Esophagus (tissue), 2 donors: ENCODE data around the gene EHBP1L1. TPM values are rescaled to one million over a fixed set of nuclear protein-coding genes. Genes with fewer than 3 reads are reported as not detected.
"Not testable (repeated sequence)": the region's sequence is repeated elsewhere in the genome, so short reads cannot be mapped to it uniquely, and the experiment has no call there.

ENCODE experiments used
- H3K27ac ChIP-seq, 2 donors: one replicate each; pipeline ENCODE4 v1.5.1; 2013; ENCODE audit warnings: low read depth in 2 of 2, mild to moderate bottlenecking in 2 of 2, inconsistent platforms in 1 of 2, low read length in 1 of 2, moderate library complexity in 1 of 2
- H3K27me3 ChIP-seq, 2 donors: one replicate each; pipeline ENCODE4 v1.6.1; 2013; ENCODE audit warnings: low read length in 2 of 2, control low read depth in 1 of 2, mild to moderate bottlenecking in 1 of 2; ENCODE audit not compliant: insufficient read depth in 2 of 2, control insufficient read depth in 1 of 2
- H3K36me3 ChIP-seq, 2 donors: one replicate each; pipeline ENCODE4 v1.6.1; 2013; ENCODE audit warnings: low read length in 1 of 2; ENCODE audit not compliant: control insufficient read depth in 2 of 2, insufficient read depth in 2 of 2
- H3K4me1 ChIP-seq, 2 donors: one replicate each; pipeline ENCODE4 v1.6.1; 2013; ENCODE audit warnings: low read length in 1 of 2; ENCODE audit not compliant: control insufficient read depth in 2 of 2, insufficient read depth in 2 of 2
- H3K4me3 ChIP-seq, 2 donors: one replicate each; pipeline ENCODE4 v1.5.1; 2013; ENCODE audit warnings: low read length in 2 of 2, mild to moderate bottlenecking in 2 of 2, low read depth in 1 of 2, moderate library complexity in 1 of 2
- H3K9me3 ChIP-seq, 2 donors: one replicate each; pipeline ENCODE4 v1.6.1; 2013; ENCODE audit warnings: mild to moderate bottlenecking in 2 of 2, low read depth in 1 of 2, low read length in 1 of 2, moderate library complexity in 1 of 2; ENCODE audit not compliant: control insufficient read depth in 2 of 2, insufficient read depth in 1 of 2
- WGBS, 2 donors: extraction: QIAGEN DNeasy Blood & Tissue Kit; methylation state at CpG; one replicate each; pipeline ENCODE4 v1.1.7; 2013; 5-methylcytosine and 5-hydroxymethylcytosine counted together
- polyA plus RNA-seq, 2 donors: library from polyadenylated mRNA; stranded (reverse); fragments of 200-250 nt; gene quantifications; one replicate each; pipeline ENCODE4 v1.2.3, GENCODE V29; 2013
- donor health status: healthy with polysubstance abuse.
- donor health status: Bipolar disorder and iron deficiency.

EHBP1L1 gene
- polyA plus RNA-seq, 2 donors: 54.4 to 61.6 TPM

GRCh38 chr11:65639228-65639597 lies 63.4 kb downstream of the EHBP1L1 start:
- not testable (repeated sequence) for H3K27me3 ChIP-seq, H3K9me3 ChIP-seq, H3K4me3 ChIP-seq
- Histone ChIP-seq H3K36me3 (peaks cover 4 to 29% of the 10 kb centered on the region in 2 donors), H3K4me1 (peaks cover 8 to 16% of the 10 kb centered on the region in 2 donors), H3K27ac (peak overlapping the region in 1 of 2 donors; percentile 76)
- 80 to 89% methylated on average over 9 of the region's 9 CpGs for WGBS, 2 donors

- peak overlapping the region in 1 of 2 donors; percentile 20 for H3K4me3 ChIP-seq
- peaks cover 8 to 16% of the 10 kb centered on the region in 2 donors for H3K4me1 ChIP-seq
- peaks cover 4 to 26% of the 10 kb centered on the region in 2 donors for H3K36me3 ChIP-seq
- H3K9me3 ChIP-seq: no peaks in the 10 kb centered on the region
- H3K27ac ChIP-seq: peak overlapping the region; percentile 69 to 76
- WGBS, 2 donors: 58 to 75% methylated on average over 8 of the region's 8 CpGs
- H3K27me3 ChIP-seq: no peaks in the 10 kb centered on the region
Measured at GRCh38 chr11:65639623-65640482, 64.0 kb downstream of the EHBP1L1 start.

- 67 to 70% methylated on average over 29 to 35 of the region's 35 CpGs for WGBS, 2 donors
- Histone ChIP-seq H3K27me3 (no peaks in the 10 kb centered on the region), H3K9me3 (no peaks in the 10 kb centered on the region), H3K4me1 (peaks cover 7 to 16% of the 10 kb centered on the region in 2 donors), H3K36me3 (peaks cover 4 to 21% of the 10 kb centered on the region in 2 donors), H3K27ac (peak overlapping the region; percentile 69 to 76), H3K4me3 (peak overlapping the region in 1 of 2 donors; percentile 39)
Measured at GRCh38 chr11:65640483-65641296, 64.8 kb downstream of the EHBP1L1 start.

GRCh38 chr11:65641297-65642013 lies 65.6 kb downstream of the EHBP1L1 start:
- Histone ChIP-seq H3K27ac (peak overlapping the region; percentile 18 to 76), H3K9me3 (no peaks in the 10 kb centered on the region), H3K4me1 (peaks cover 7 to 18% of the 10 kb centered on the region in 2 donors), H3K27me3 (no peaks in the 10 kb centered on the region), H3K4me3 (peak overlapping the region in 1 of 2 donors; percentile 39), H3K36me3 (peaks cover 0 to 19% of the 10 kb centered on the region in 2 donors)
- 76 to 80% methylated on average over 16 of the region's 16 CpGs for WGBS, 2 donors

Other genes starting within 250 kb of the EHBP1L1 start
- 10 to 100 TPM; 12.2 to 17.4 TPM for gene DPF2, start 242.2 kb upstream of the EHBP1L1 start, polyA plus RNA-seq
- gene TIGD3, start 221.3 kb upstream of the EHBP1L1 start, polyA plus RNA-seq: under 1 TPM; 0.10 to 0.16 TPM
- gene SLC25A45, start 193.4 kb upstream of the EHBP1L1 start, polyA plus RNA-seq: 1 to 10 TPM; 2.4 to 6.0 TPM
- gene FRMD8, start 189.4 kb upstream of the EHBP1L1 start, polyA plus RNA-seq: 10 to 100 TPM; 25.2 to 27.8 TPM
- gene NEAT1, start 153.3 kb upstream of the EHBP1L1 start, polyA plus RNA-seq: 1,000 to 10,000 TPM in 1 of 2 donors, 100 to 1,000 TPM in 1; 536 to 1,203 TPM
- gene MALAT1, start 77.0 kb upstream of the EHBP1L1 start, polyA plus RNA-seq: 1,000 to 10,000 TPM in 1 of 2 donors, 10 to 100 TPM in 1; 94.9 to 1,950 TPM
- gene SCYL1, start 51.0 kb upstream of the EHBP1L1 start, polyA plus RNA-seq: 10 to 100 TPM; 41.8 to 52.4 TPM
- gene LTBP3, start 17.7 kb upstream of the EHBP1L1 start, polyA plus RNA-seq: 10 to 100 TPM; 32.8 to 36.4 TPM
- 10 to 100 TPM; 38.9 to 52.1 TPM for gene ZNRD2, start 5.6 kb upstream of the EHBP1L1 start, polyA plus RNA-seq
- 10 to 100 TPM; 27.9 to 36.5 TPM for gene FAM89B, start 3.5 kb upstream of the EHBP1L1 start, polyA plus RNA-seq
- 10 to 100 TPM; 18.4 to 19.8 TPM for gene KCNK7, start 19.7 kb downstream of the EHBP1L1 start, polyA plus RNA-seq
- 10 to 100 TPM; 25.7 to 35.2 TPM for gene MAP3K11, start 38.2 kb downstream of the EHBP1L1 start, polyA plus RNA-seq
- gene PCNX3, start 39.7 kb downstream of the EHBP1L1 start, polyA plus RNA-seq: 10 to 100 TPM; 15.0 to 16.1 TPM
- 10 to 100 TPM; 22.8 to 32.5 TPM for gene SIPA1, start 62.0 kb downstream of the EHBP1L1 start, polyA plus RNA-seq
- gene RELA, start 86.9 kb downstream of the EHBP1L1 start, polyA plus RNA-seq: 10 to 100 TPM; 39.6 to 40.0 TPM
- 10 to 100 TPM; 55.6 to 60.3 TPM for gene KAT5, start 136.2 kb downstream of the EHBP1L1 start, polyA plus RNA-seq
- gene RNASEH2C, start 144.7 kb downstream of the EHBP1L1 start, polyA plus RNA-seq: 10 to 100 TPM; 26.3 to 41.8 TPM
- gene AP5B1, start 204.9 kb downstream of the EHBP1L1 start, polyA plus RNA-seq: 10 to 100 TPM; 10.1 to 10.9 TPM
- gene OVOL1, start 211.0 kb downstream of the EHBP1L1 start, polyA plus RNA-seq: 10 to 100 TPM; 38.2 to 49.9 TPM